ENCODE results near the gene UNC93B1.

UNC93B1 gene

DNA sequence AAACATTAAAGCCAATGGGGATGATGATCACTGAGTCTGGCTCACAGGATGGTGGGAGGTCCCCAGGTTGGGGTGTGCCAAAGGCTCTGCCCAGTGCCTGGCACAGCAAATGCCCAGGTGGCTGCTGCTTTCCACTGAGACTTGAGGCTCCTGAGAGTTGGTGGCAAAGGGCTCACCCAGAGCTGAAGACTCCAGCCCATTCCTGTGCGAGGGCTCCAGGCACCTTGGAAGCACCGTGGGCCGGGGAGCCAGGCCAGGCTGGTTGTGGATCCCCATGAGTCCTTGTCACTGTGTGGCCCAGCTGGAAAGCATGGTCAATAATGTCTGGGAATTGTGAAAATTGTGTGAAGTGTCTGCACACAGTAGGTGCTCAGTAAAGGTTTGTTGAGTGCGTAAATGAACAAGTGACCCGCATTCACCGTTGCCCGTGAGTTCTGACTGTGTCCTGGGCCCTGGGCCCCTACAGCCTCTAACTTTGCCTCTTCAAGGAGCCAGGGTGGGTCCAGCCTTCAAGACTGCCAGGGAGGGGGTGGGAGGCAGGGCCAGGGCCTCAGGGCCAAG is 2.8 kb upstream of the UNC93B1 start:
- no peak overlapping the region for H3K4me3 ChIP-seq (ENCODE audit: low read length)
- no peak for DNase-seq (ENCODE audit: low read depth)
- TF ChIP-seq, protein P1, sequence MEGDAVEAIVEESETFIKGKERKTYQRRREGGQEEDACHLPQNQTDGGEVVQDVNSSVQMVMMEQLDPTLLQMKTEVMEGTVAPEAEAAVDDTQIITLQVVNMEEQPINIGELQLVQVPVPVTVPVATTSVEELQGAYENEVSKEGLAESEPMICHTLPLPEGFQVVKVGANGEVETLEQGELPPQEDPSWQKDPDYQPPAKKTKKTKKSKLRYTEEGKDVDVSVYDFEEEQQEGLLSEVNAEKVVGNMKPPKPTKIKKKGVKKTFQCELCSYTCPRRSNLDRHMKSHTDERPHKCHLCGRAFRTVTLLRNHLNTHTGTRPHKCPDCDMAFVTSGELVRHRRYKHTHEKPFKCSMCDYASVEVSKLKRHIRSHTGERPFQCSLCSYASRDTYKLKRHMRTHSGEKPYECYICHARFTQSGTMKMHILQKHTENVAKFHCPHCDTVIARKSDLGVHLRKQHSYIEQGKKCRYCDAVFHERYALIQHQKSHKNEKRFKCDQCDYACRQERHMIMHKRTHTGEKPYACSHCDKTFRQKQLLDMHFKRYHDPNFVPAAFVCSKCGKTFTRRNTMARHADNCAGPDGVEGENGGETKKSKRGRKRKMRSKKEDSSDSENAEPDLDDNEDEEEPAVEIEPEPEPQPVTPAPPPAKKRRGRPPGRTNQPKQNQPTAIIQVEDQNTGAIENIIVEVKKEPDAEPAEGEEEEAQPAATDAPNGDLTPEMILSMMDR (IDR thresholded peaks at IDR 0.05; ENCODE audit: insufficient read depth, low read depth, low read length, missing control alignments) = no peak

DNA sequence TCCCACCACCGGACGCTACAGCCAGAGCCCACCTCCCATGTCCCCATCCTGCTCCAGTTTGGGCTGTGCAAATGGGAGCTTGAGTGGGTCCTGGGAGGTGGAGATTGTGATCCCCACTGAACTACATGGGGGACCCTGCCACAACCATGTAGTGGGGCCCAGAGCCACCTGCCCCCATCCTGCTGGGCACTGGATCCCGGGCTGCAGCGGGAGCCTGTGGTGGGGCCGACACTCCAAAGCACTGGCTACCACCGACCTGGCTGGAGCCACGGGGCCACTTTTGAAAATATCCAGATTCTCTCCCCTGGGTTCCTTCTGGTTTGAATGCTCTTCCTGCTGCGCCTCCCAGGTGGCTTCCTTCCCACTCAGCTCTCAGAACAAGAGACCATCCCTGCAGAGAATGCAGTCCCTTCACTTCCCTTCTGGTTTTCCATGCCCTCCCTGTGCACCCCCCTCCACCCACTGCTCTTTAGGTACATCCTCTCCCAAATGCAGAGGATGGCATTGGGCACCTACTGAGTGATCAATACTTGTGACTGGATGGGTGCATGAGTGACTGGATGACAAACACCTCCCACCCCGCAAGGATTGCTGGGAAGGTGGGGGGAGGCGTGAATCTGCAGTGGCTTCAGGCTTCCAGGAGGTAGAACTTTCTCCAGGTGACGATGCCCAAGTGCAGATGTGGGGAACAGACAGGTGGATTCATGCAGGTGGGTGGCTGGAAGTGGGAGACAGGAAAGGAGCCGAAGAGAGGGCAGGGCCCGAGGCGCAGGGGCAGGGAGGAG is 846 bp upstream of the UNC93B1 start:
- TF ChIP-seq, protein P1 (IDR thresholded peaks at IDR 0.05; ENCODE audit: insufficient read depth, low read depth, low read length, missing control alignments) = no peak
- no peak for DNase-seq (ENCODE audit: low read depth)
- H3K4me3 ChIP-seq (ENCODE audit: low read length) = no peak overlapping the region

DNA sequence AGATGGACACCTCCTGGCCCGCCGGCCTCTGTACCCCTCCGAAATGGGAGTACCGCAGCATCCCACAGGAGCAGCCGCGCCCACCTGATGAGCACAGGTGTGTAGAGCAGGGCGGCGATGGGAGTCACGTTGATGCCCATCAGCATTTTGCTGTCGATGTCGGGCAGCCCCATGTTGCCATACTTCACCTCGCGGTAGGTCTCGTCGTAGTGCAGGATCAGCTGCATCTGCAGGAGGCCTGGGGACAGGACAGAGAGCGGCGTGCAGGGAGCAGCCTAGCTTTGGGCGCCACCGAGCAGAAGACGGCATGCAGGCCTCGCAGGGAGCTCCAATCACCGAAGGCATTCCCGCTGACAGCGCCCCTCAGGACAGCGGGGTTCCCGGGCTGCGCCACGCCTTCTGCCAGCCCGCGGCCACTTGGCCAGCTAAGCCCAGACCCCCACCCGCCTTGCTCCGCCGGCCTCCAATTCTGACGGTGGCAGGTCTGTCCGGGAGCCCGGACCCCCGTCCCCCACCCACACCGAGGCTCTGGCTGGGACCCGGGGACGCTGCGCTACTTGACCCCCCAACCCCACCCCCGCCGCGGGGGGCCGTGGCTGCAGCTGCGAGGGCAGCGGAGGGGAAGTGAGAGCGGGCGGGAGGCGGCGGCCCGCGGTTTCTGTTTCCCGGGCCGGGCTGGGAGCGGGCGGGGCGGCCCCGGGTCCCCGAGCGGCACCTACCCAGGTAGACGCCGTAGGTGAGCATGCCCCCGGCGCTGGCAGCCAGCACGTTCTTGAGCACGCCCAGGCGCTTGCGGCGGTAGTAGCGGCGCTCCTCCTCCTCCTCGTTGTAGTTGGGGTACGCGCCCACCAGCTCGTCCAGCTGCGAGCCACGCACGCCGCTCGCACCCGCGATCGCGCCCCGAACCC is 705 bp downstream of the UNC93B1 start:
- peak overlapping the region; percentile 47 for H3K4me3 ChIP-seq (ENCODE audit: low read length)
- TF ChIP-seq, protein P1 (IDR thresholded peaks at IDR 0.05; ENCODE audit: insufficient read depth, low read depth, low read length, missing control alignments) = no peak
- DNase-seq (ENCODE audit: low read depth) = peak; percentile 47

DNA sequence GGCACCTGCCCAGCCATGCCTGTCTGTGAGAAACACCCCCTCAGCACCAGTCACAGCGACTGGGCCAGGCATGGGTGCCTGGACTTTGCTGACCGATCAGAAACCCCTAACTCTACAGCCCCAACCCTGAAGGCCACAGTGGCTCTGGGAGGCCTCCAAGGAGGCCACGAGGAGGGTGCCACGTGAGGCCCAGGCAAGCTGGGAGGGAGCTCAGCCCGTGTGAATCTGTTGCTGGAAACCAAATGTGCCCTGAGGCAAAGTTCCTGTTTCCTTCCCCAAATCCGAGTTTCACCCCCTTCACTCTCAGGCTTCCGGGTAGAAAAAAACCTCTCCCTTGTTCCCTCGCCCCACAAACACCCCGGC is 1.3 kb downstream of the UNC93B1 start:
- DNase-seq (ENCODE audit: low read depth) = no peak
- TF ChIP-seq, protein P1 (IDR thresholded peaks at IDR 0.05; ENCODE audit: insufficient read depth, low read depth, low read length, missing control alignments) = no peak
- no peak overlapping the region for H3K4me3 ChIP-seq (ENCODE audit: low read length)

DNA sequence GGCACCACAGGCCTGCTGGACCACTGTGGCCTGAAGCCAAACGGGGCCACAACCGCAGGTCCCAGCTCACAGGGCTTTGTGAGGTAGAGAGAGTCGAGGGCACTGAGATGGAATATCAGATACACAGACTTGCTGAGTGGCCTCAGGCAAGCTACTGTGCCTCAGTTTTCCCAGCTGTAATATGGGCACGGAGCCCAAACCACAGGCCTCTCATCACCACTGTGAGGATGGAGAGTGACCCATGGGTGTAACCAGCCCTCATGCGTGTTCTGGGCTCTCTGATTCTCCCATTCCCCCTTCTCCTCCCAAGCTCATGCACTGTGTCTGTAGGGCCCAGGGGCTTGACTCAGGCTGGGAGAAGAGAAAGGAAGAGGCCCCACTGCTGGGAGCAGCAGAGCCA is 4.2 kb downstream of the UNC93B1 start:
- TF ChIP-seq, protein P1 (IDR thresholded peaks at IDR 0.05; ENCODE audit: insufficient read depth, low read depth, low read length, missing control alignments) = no peak
- DNase-seq (ENCODE audit: low read depth) = no peak
- H3K4me3 ChIP-seq (ENCODE audit: low read length) = no peak overlapping the region

DNA sequence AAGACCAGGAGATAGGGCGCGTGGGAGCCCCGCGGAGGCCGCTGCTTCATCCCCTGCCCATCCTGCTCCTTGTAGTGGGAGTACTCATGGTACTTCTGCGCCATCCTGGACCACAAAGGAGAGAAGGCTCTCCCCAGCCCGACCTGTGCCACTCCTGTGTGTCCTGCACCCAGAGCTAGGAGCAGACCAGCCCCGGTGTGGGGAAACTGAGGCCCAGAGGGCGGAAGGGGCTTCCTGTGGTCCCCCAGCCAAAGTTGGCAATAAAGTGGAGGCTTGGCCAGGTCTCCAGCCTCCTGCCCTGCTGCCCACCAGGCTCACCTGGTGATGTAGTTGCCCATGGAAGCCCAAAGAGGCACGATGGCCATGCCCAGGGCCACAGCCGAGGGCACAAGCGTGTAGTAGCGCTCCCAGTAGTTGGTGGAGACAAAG is 4.7 kb downstream of the UNC93B1 start:
- H3K4me3 ChIP-seq (ENCODE audit: low read length) = no peak overlapping the region
- no peak for DNase-seq (ENCODE audit: low read depth)
- TF ChIP-seq, protein P1 (IDR thresholded peaks at IDR 0.05; ENCODE audit: insufficient read depth, low read depth, low read length, missing control alignments) = no peak

All from epithelial cell of esophagus (primary cell).